Activated B cell treated with CpG ODN at 0.5 μM for 24 hours (primary cell): ENCODE data around the gene ENOX1. TPM values are rescaled to one million over a fixed set of nuclear protein-coding genes. Genes with fewer than 3 reads are reported as not detected.
A peak's percentile ranks its signal among the peaks of the same experiment; 100 is the strongest.

Source experiments
- ATAC-seq: fragments of 200-7000 bp; cut with Tn5 transposase; one replicate; pipeline ENCODE4 v1.10.0; 2021; ENCODE audit warnings: low read depth, mild to moderate bottlenecking, moderate library complexity
- CTCF ChIA-PET: fragments of 350-600 bp; sonication (Branson Sonifier 250); formaldehyde crosslinking; loops from one replicate; lab custom pipeline; 2021; ENCODE audit warnings: antibody characterized with exemption; lab: Charles Lee
- POLR2A ChIA-PET: fragments of 350-600 bp; sonication (Branson Sonifier 250); formaldehyde crosslinking; loops from one replicate; lab custom pipeline; 2021; ENCODE audit warnings: antibody characterized with exemption; lab: Charles Lee
- DNase-seq: peaks from one replicate; pipeline ENCODE4 v3.0.0; 2022
- H3K27ac Mint-ChIP-seq: one replicate; pipeline ENCODE4 v1.8.0; 2020; ENCODE audit warnings: mixed read lengths
- H3K27me3 Mint-ChIP-seq: one replicate; pipeline ENCODE4 v1.8.0; 2021; ENCODE audit warnings: mixed read lengths
- H3K36me3 Mint-ChIP-seq: one replicate; pipeline ENCODE4 v1.8.0; 2021; ENCODE audit warnings: low read depth, mixed read lengths
- H3K4me1 Mint-ChIP-seq: one replicate; pipeline ENCODE4 v1.8.0; 2021; ENCODE audit warnings: mixed read lengths
- H3K4me3 Mint-ChIP-seq: one replicate; pipeline ENCODE4 v1.8.0; 2020; ENCODE audit warnings: mild to moderate bottlenecking, mixed read lengths
- H3K9me3 Mint-ChIP-seq: one replicate; pipeline ENCODE4 v1.8.0; 2020; ENCODE audit warnings: mixed read lengths
- CTCF ChIP-seq: fragments of 200-600 bp; IDR thresholded peaks from one replicate; pipeline ENCODE4 v1.8.0; 2022; ENCODE audit warnings: antibody characterized with exemption, mild to moderate bottlenecking
- intact Hi-C: fragments of 100-400 bp; cut with micrococcal nuclease; formaldehyde crosslinking; loops from one replicate; pipeline ENCODE4 v1.15.1; 2024
- total RNA-seq: library from RNA; stranded (reverse); gene quantifications from 2 replicates; pipeline ENCODE4 v1.2.3, GENCODE V29; 2022

Gene ENOX1
- total RNA-seq, 1 donor from 2014 or later, result not detected

- no peaks in the 10 kb centered on the region for H3K9me3 Mint-ChIP-seq
These were observed 3.0 kb downstream of the ENOX1 start for GRCh38 chr13:43783820-43784219.

GRCh38 chr13:43782686-43783085 lies 4.1 kb downstream of the ENOX1 start:
- no peak overlapping the region for H3K4me3 Mint-ChIP-seq
- H3K36me3 Mint-ChIP-seq, result no peaks in the 10 kb centered on the region
- ATAC-seq, result no peak
- intact Hi-C loops, result no loop called here
- TF ChIP-seq CTCF, result no peak
- ChIA-PET POLR2A (no interaction called here), CTCF (no interaction called here)
- H3K4me1 Mint-ChIP-seq, result peaks cover 12% of the 10 kb centered on the region
- no peak for DNase-seq
- peaks cover 31% of the 10 kb centered on the region for H3K27me3 Mint-ChIP-seq
- H3K27ac Mint-ChIP-seq, result no peak overlapping the region
- no peaks in the 10 kb centered on the region for H3K9me3 Mint-ChIP-seq

More at GRCh38 chr13:43783820-43784219, 3.0 kb downstream of the ENOX1 start:
- peak; percentile 38 for ATAC-seq
- ChIA-PET CTCF (interaction anchor here (0.9 kb wide), 1 partner anchor 698 kb away, joined by 3 read pairs; no protein-coding TSS in a partner anchor), POLR2A (no interaction called here)
- intact Hi-C loops, result no loop called here
- no peak overlapping the region for H3K27ac Mint-ChIP-seq
- H3K27me3 Mint-ChIP-seq, result peaks cover 30% of the 10 kb centered on the region
- no peak for TF ChIP-seq CTCF
- no peaks in the 10 kb centered on the region for H3K36me3 Mint-ChIP-seq
- DNase-seq, result no peak
- H3K4me1 Mint-ChIP-seq, result peaks cover 16% of the 10 kb centered on the region
- H3K4me3 Mint-ChIP-seq, result no peak overlapping the region

- POLR2A ChIA-PET, result no interaction called here
- peaks cover 25% of the 10 kb centered on the region for H3K27me3 Mint-ChIP-seq
These were observed 6.1 kb downstream of the ENOX1 start for GRCh38 chr13:43780666-43781065.

GRCh38 chr13:43776501-43777079 lies 10.2 kb downstream of the ENOX1 start:
- H3K27me3 Mint-ChIP-seq, result peaks cover 20% of the 10 kb centered on the region
- H3K9me3 Mint-ChIP-seq, result no peaks in the 10 kb centered on the region
- no peak for DNase-seq
- ChIA-PET CTCF (no interaction called here), POLR2A (no interaction called here)
- no peak for TF ChIP-seq CTCF
- no peaks in the 10 kb centered on the region for H3K4me1 Mint-ChIP-seq
- H3K36me3 Mint-ChIP-seq, result no peaks in the 10 kb centered on the region
- no peak overlapping the region for H3K4me3 Mint-ChIP-seq
- H3K27ac Mint-ChIP-seq, result no peak overlapping the region
- intact Hi-C loops, result no loop called here
- no peak for ATAC-seq

More at GRCh38 chr13:43780666-43781065, 6.1 kb downstream of the ENOX1 start:
- H3K4me3 Mint-ChIP-seq, result no peak overlapping the region
- no peak for ATAC-seq
- DNase-seq, result no peak
- no peaks in the 10 kb centered on the region for H3K9me3 Mint-ChIP-seq
- peaks cover 4% of the 10 kb centered on the region for H3K4me1 Mint-ChIP-seq
- CTCF ChIA-PET, result no interaction called here
- no peak overlapping the region for H3K27ac Mint-ChIP-seq
- intact Hi-C loops, result no loop called here
- TF ChIP-seq CTCF, result no peak
- H3K36me3 Mint-ChIP-seq, result no peaks in the 10 kb centered on the region

GRCh38 chr13:43776006-43776405 lies 10.8 kb downstream of the ENOX1 start:
- TF ChIP-seq CTCF, result no peak

More at GRCh38 chr13:43776006-43776405, 10.8 kb downstream of the ENOX1 start:
- no peaks in the 10 kb centered on the region for H3K36me3 Mint-ChIP-seq
- DNase-seq, result no peak
- H3K27me3 Mint-ChIP-seq, result peaks cover 20% of the 10 kb centered on the region
- H3K4me3 Mint-ChIP-seq, result no peak overlapping the region
- ATAC-seq, result no peak
- CTCF ChIA-PET, result no interaction called here
- no peaks in the 10 kb centered on the region for H3K9me3 Mint-ChIP-seq
- POLR2A ChIA-PET, result no interaction called here
- H3K27ac Mint-ChIP-seq, result no peak overlapping the region
- no peaks in the 10 kb centered on the region for H3K4me1 Mint-ChIP-seq
- intact Hi-C loops, result no loop called here
